ENCODE measurements around the gene EIF2B4. TPM values are rescaled to one million over a fixed set of nuclear protein-coding genes. Genes with fewer than 3 reads are reported as not detected.

The EIF2B4 gene
- total RNA-seq, 2 donors from 2014 or later: 46.9 to 51.8 TPM

DNA sequence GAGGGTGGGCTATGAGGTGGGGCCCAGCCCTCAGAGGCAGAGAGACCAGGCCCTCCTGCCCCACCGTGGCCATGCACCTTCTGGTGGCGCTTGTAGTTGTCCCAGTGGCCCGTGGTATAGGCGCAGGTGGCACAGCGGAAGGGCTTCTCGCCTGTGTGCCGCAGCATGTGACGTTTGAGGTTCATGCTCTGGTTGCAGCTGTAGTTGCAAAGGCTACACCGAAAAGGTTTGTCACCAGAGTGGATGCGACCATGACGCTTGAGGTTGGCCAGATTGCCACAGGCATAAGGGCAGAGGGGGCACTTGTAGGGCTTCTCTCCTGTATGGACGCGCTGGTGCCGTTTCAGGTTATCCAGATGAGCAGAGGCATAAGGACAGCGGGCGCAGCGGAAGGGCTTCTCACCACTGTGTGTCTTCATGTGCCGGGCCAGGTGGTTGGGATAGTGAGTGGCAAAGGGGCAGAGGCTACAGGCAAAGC is 7.5 kb upstream of the EIF2B4 start:
- no peaks in the 10 kb centered on the region for H3K27me3 ChIP-seq (replicated peaks; ENCODE audit: insufficient read depth)
- no peak for DNase-seq (ENCODE audit: low spot score)
- WGBS: 85% methylated on average over 18 of the region's 18 CpGs

DNA sequence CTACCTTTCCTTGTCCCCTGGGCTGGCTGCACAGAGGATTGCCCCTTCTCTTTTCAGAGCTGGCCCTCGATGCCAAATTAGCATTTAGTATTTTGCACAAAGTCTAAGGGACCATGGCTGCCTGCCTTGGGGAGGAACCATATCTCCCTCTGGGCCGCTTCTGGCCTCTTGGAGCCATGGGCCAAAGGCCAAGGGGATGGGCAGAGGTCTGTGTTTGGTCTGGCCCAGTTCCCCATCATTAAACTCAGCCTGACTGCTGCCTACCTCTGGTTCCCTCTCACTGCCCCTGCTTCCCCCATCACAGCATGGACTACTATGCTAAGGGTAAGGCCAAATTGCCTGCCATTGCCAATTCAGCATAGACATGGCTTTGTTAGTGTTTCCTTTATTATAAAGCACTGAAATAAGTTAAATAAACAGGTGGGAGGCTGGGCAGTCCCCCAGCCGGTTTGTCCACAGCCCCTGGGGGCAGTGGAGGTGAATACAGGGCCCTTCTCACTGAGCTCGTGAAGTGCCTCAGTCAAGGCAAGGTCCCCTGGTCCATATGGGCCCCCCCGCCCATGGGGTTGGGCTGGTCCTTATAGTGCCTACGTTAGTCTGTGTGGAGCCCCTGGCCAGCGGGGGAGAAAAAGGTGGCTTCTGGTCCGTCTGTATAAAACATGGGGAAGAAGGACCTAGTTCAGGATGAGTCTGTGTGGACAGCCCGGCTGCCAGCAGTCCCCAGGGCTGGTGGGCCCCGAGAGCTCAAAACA is 6.9 kb upstream of the EIF2B4 start:
- H3K27me3 ChIP-seq (replicated peaks; ENCODE audit: insufficient read depth): no peaks in the 10 kb centered on the region
- H3K4me1 ChIP-seq (replicated peaks): peaks cover 13% of the 10 kb centered on the region
- TF ChIP-seq POLR2AphosphoS5 (IDR thresholded peaks at IDR 0.05) (no peak), CTCF (IDR thresholded peaks at IDR 0.05) (no peak)
- H3K27ac ChIP-seq: no peak overlapping the region
- intact Hi-C loops (cut with DNase I): loop anchor here (10.0 kb wide), 1 partner anchor 162 kb away; the partner anchor contains the start of genes ATRAID, CAD and SLC5A6
- peaks cover 13 to 20% of the 10 kb centered on the region in 2 donors for H3K36me3 ChIP-seq
- no peaks in the 10 kb centered on the region for H3K9me3 ChIP-seq
- no peak for DNase-seq (ENCODE audit: low spot score)
- WGBS: 59% methylated on average over 10 of the region's 10 CpGs
- no peak overlapping the region for H3K4me3 ChIP-seq

More for the DNA sequence above, 7.5 kb upstream of the EIF2B4 start:
- Histone ChIP-seq H3K27ac (no peak overlapping the region), H3K36me3 (peaks cover 13 to 20% of the 10 kb centered on the region in 2 donors), H3K4me1 (replicated peaks) (peaks cover 9% of the 10 kb centered on the region), H3K9me3 (no peaks in the 10 kb centered on the region), H3K4me3 (no peak overlapping the region)
- no peak for TF ChIP-seq POLR2A (IDR thresholded peaks at IDR 0.05)
- TF ChIP-seq POLR2AphosphoS5 (IDR thresholded peaks at IDR 0.05): no peak
- TF ChIP-seq CTCF (IDR thresholded peaks at IDR 0.05): no peak
- intact Hi-C loops (cut with DNase I): loop anchor here (10.0 kb wide), 1 partner anchor 163 kb away; the partner anchor contains the start of genes ATRAID, CAD and SLC5A6

DNA sequence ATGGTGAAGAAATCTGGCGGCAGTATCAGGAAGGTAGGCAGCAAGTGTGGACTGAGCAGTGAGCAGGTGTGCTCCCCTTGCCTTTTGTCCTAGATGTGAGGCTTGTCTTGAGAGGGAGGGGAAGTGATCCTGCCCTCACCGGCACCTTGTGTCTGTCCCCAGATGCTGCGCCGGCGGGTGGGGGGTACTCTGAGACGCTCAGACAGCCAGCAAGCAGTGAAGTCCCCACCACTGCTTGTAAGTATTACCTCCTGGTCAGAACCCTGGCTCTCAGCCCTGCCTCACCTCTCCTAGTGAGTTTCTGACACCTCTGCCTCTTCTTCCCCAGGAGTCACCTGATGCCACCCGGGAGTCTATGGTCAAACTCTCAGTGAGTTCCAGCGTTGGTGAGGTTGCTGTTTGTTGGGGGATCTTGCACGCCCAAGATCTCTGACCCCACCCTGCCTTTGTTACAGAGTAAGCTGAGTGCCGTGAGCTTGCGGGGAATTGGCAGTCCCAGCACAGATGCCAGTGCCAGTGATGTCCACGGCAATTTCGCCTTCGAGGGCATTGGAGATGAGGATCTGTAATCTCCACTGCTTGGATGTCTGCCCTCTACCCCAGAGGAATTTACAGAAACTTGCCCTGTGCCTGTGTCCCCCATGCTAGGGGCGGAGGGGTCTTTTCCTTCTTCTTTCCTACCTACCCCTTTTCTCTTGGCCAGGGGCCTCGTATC is 6.2 kb upstream of the EIF2B4 start:
- WGBS: 85% methylated on average over 16 of the region's 16 CpGs
- intact Hi-C loops (cut with DNase I): loop anchor here (10.0 kb wide), 1 partner anchor 162 kb away; the partner anchor contains the start of genes ATRAID, CAD and SLC5A6
- DNase-seq (ENCODE audit: low spot score): no peak
- no peaks in the 10 kb centered on the region for H3K27me3 ChIP-seq (replicated peaks; ENCODE audit: insufficient read depth)
- H3K9me3 ChIP-seq: no peaks in the 10 kb centered on the region
- TF ChIP-seq CTCF (IDR thresholded peaks at IDR 0.05) (no peak), POLR2A (IDR thresholded peaks at IDR 0.05) (no peak), POLR2AphosphoS5 (IDR thresholded peaks at IDR 0.05) (no peak)
- no peak overlapping the region for H3K4me3 ChIP-seq
- H3K4me1 ChIP-seq (replicated peaks): peaks cover 14% of the 10 kb centered on the region
- no peak overlapping the region for H3K27ac ChIP-seq
- peaks cover 13 to 20% of the 10 kb centered on the region in 2 donors for H3K36me3 ChIP-seq

DNA sequence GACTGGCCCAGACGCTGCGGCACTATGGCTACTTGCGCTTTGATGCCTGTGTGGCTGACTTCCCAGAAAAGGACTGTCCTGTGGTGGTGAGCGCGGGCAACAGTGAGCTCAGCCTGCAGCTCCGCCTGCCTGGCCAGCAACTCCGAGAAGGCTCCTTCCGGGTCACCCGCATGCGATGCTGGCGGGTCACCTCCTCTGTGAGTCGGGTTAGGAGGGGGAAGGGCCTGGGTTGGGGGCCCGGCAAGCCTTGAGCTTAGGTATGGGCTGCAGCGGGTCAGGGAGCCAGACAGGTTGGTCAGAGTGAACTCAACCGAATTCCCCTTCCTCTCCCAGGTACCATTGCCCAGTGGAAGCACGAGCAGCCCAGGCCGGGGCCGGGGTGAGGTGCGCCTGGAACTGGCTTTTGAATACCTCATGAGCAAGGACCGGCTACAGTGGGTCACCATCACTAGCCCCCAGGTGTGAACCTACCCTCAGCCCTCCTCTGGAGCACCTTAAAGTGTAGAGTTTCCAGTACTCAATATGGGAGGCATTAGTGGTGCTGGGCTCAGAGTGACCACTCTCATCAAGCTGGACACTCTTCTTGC is 5.5 kb upstream of the EIF2B4 start:
- Histone ChIP-seq H3K27me3 (replicated peaks; ENCODE audit: insufficient read depth) (no peaks in the 10 kb centered on the region), H3K27ac (no peak overlapping the region), H3K4me1 (replicated peaks) (peaks cover 14% of the 10 kb centered on the region), H3K36me3 (peaks cover 13 to 20% of the 10 kb centered on the region in 2 donors), H3K9me3 (no peaks in the 10 kb centered on the region), H3K4me3 (no peak overlapping the region)
- TF ChIP-seq CTCF (IDR thresholded peaks at IDR 0.05): no peak
- no peak for TF ChIP-seq POLR2AphosphoS5 (IDR thresholded peaks at IDR 0.05)
- TF ChIP-seq POLR2A (IDR thresholded peaks at IDR 0.05): no peak
- intact Hi-C loops (cut with DNase I): loop anchor here (10.0 kb wide), 1 partner anchor 161 kb away; the partner anchor contains the start of genes ATRAID, CAD and SLC5A6
- WGBS: 86% methylated on average over 18 of the region's 20 CpGs
- DNase-seq (ENCODE audit: low spot score): no peak
